Measurements from ENCODE around the gene FRMD8. TPM values are rescaled to one million over a fixed set of nuclear protein-coding genes. Genes with fewer than 3 reads are reported as not detected.

Gene FRMD8
- total and polyA plus RNA-seq, 2 donors (not counting 3 experiments of a cell fraction or from before 2014, with no cell fraction given), result 36.4 to 53.9 TPM

GRCh38 chr11:65417702-65418430 is 31.4 kb downstream of the FRMD8 start:
- H3K4me1 ChIP-seq (ENCODE audit: control insufficient read depth, extremely low read depth, insufficient read depth, low read length), result peaks cover 55% of the 10 kb centered on the region
- H3K9me3 ChIP-seq (replicated peaks; ENCODE audit: control insufficient read depth, insufficient read depth, low read length), result no peaks in the 10 kb centered on the region
- peak overlapping the region; percentile 99 for H3K27ac ChIP-seq (ENCODE audit: insufficient read depth, low read depth, low read length)
- H4K20me1 ChIP-seq (replicated peaks; ENCODE audit: control insufficient read depth, extremely low read depth, insufficient read depth, low read length), result no peaks in the 10 kb centered on the region
- H2AFZ ChIP-seq (ENCODE audit: low read depth, low read length), result no peak overlapping the region
- H3K4me3 ChIP-seq (replicated peaks in 1 of 3; ENCODE audit: insufficient read depth in 1 of 3, low read depth in 1 of 3, low read length in 3 of 3), result no peak overlapping the region
- H3K36me3 ChIP-seq (ENCODE audit: control insufficient read depth in 2 of 2, extremely low read depth in 1 of 2, insufficient read depth in 2 of 2, low read length in 2 of 2), result peaks cover 0 to 5% of the 10 kb centered on the region in 2 experiments
- H3K4me2 ChIP-seq (ENCODE audit: insufficient read depth, low read length), result no peak overlapping the region
- POLR2A ChIA-PET, result interaction anchor here (0.5 to 10.0 kb wide), 4 partner anchors 70 to 166 kb away, joined by 3 to 127 read pairs (median 8); no protein-coding TSS in a partner anchor
- peak overlapping the region; percentile 98 for H3K9ac ChIP-seq (replicated peaks; ENCODE audit: extremely low read depth, insufficient read depth, low read length)
- DNase-seq (ENCODE audit: low read depth, low spot score) (peak; percentile 26), FAIRE-seq (peak; percentile 12)
- BruUV-seq (replicated peaks), result no TSS peak
- H3K79me2 ChIP-seq (ENCODE audit: control insufficient read depth, insufficient read depth, low read length), result peaks cover 32% of the 10 kb centered on the region
- intact Hi-C loops (cut with micrococcal nuclease), result loop anchor here (1.0 to 10.0 kb wide), 2 partner anchors 36 to 53 kb away; partner anchors contain the start of gene SLC25A45
- no peaks in the 10 kb centered on the region for H3K9me1 ChIP-seq (replicated peaks; ENCODE audit: control insufficient read depth, extremely low read depth, insufficient read depth, low read length)
- dilution Hi-C loops (cut with MboI; ENCODE audit: extremely low pct_ligation_motif_present, low sequenced_read_pairs), result no loop called here
- no peaks in the 10 kb centered on the region for H3K27me3 ChIP-seq (ENCODE audit: control insufficient read depth in 2 of 2, insufficient read depth in 2 of 2, low read length in 2 of 2)
- no peak for TF ChIP-seq CTCF (IDR thresholded peaks at IDR 0.05; ENCODE audit: extremely low read depth in 1 of 2, insufficient read depth in 1 of 2, low read depth in 1 of 2, low read length in 2 of 2)
- TF ChIP-seq POLR2A (IDR thresholded peaks at IDR 0.05; ENCODE audit: low read depth, low read length), result no peak
- TF ChIP-seq JUN (IDR thresholded peaks at IDR 0.05; ENCODE audit: borderline replicate concordance, insufficient read depth, insufficient read length, low read depth), result no peak
- TF ChIP-seq GATA2 (IDR thresholded peaks at IDR 0.05; ENCODE audit: insufficient read depth, insufficient read length, low read depth, low read length), result no peak
- CTCF ChIA-PET, result interaction anchor here (1.8 to 4.8 kb wide), 4 partner anchors 37 to 90 kb away, joined by 5 to 105 read pairs (median 23); partner anchors contain the start of gene SLC25A45
